ENCODE results near the gene TLCD3A.
A peak's percentile ranks its signal among the peaks of the same experiment; 100 is the strongest.
"Not testable (repeated sequence)": the region's sequence is repeated elsewhere in the genome, so short reads cannot be mapped to it uniquely, and the experiment has no call there.

TLCD3A gene

DNA sequence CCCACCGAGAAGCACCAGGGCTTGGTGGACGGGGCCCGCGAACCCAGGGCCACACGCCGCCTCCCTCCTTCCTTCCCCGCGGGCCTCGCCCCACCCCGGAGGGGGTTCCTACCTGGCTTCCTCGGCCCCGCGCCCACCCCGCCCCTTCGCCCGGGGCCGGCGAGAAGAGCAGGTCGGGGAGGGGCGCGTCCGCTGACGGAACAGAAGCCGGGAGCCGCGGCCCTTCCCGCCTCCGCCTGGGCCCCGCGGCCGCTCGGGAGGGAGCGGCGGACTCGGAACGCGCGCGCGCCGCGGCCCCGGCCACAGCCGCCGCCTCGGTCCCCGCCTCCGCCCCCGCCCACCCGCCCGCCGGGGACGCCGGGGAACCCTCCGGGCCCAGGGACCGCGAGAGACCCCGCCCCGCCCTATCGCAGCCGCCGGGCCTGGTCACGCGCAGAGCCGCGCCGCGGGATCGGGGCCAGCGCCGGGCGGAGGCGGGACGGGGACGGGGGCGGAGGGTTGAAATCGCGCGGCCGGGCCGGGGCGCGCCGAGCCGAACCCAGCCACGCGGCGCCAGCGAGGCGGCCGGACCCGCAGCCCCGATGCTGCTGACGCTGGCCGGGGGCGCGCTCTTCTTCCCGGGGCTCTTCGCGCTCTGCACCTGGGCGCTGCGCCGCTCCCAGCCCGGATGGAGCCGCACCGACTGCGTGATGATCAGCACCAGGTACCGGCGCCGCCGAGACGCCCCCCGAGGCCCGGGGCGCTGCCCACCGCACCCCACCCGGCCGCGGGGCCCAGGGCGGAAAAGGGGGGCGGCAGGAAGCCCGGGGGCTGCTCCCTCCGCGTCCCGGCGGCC lies at the start of gene TLCD3A:
TSS of gene TLCD3A (plus strand) at position 530 of the 835 bp plus-strand sequence. CDS start at position 582, 52 bp downstream.
- DNase-seq: peak; percentile 44

DNA sequence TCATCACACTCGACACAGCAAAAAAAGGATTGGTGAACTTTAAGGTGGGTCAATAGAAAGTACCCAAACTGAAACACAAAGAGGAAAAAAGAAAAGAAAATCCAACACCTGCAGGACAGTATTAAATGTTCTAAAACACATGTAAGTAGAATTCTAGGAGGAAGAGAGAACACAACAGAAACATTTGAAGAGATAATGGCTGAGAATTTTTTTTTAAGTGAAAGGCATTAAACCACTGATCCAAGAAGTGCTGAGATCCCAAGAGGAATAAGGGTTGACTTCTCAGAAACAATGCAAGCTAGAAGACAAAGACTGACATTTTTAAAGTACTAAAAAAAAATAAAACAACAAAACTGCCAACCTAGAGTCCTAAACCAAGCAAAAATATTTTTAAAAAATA lies 49.4 kb upstream of the TLCD3A start:
- no peak for DNase-seq

DNA sequence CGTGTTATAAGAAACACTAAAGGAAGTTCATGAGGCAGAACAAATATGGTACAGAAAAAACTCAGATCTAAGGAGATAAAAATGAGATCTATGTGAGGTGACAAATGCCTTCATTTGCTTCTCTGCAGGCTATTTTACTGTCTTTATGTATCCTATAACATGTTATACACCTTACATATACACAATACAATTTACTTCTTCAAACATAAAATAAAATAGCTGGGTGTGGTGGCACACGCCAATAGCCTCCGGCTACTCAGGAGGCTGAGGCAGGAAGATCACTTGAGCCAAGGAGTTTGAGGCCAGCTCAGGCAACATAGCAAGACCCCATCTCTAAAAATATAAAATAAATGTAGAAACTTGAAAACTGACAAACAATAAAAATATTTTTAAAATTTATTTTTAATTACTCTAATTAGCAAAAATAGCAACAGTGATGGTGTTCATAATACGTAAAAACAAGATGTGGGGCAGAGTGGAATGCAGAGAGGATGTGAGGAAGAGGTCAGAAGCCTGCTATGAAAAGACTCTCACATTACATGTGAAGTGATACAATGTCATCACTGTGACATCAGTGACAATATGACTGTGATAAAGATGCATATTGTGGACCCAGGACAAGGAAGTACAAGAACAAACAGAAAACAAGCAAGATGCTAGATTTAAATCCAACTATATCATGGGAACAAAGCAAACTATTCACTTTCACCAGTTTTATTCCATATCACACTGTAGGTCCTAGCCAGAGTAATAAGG lies 48.7 kb upstream of the TLCD3A start:
- DNase-seq: no peak

DNA sequence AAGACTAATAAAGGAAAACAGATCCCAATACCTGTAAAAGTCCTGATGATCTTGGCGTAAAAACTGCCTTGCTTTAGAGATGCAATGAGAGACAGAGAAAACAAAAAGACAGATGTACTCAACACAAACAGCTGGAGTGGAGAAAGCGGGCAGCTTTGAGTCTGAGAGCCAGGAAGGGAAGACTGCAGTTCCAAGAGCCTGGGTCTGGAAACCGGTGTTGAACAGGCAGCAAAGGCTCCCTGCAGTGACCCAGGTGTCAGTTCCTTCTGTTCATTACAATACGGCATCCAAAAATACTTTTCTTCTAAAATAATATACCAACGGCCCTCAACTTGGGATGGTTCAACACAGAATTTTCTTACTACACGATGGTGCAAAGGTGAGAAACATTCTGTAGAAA lies 47.4 kb upstream of the TLCD3A start:
- DNase-seq: no peak

DNA sequence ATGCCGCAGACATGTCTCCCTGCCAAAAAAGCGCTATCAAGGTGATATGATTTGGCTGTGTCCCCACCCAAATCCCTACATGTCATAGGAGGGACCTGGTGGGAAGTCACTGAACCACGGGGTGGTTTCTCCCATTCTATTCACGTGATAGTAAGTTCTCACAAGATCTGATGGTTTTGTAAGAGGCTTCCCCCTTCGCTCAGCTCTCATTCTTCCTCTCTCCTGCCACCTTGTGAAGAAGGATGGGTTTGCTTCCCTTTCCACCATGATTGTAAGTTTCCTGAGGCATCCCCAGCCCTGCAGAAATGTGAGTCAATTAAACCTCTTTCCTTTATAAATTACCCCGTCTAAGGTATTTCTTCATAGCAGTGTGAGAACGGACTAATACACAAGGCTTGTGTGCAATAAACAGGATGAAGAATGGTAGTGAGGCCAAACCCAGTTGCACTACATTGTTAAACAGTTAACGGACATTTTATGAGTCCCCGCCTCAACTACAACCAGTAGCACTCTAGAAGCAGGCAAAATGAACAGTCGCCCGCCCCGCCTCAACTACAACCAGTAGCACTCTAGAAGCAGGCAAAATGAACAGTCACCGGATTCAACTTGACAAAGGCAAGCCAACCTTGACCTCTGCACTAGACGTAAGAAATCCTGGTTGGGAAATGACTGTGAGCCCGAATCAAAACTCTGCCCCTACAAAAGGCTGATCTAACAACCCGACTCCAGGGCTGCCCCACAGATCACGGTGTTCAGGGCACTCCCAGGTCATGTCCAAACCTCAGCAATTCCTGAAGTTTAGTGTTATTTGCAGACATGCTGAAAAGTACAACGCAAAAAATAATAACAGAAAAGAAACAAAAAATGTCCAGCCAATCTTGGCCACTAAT lies 44.1 kb upstream of the TLCD3A start:
- DNase-seq: no peak

DNA sequence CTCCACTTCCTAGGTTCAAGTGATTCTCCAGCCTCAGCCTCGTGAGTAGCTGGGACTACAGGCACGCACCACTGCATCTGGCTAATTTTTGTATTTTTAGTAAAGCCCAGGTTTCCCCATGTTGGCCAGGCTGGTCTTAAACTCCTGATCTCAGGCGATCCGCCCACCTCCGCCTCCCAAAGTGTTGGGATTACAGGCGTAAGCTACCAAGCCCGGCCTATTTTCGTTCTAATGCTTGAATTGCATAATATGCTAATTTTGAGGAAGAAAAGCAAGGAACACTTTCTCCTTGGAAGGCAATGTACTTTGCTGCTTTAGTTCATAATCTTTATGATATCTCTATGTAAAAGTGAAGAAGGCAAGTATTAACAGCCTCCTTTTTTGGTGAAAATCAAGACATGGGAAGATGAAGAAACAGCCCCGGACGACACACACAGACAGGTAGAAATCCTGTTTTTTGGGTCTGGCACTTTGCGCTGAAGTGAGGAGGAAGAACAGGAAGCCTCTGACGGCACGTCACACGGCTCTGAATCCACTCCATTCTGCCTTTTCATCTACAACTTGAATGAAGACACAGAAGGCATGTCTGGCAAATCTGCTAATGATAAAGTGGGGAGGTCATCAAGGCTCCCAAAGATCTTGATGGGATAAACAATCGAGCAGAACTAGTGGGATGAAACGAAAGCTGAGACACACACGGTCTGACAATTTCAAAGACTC lies 42.7 kb upstream of the TLCD3A start:
- no peak for DNase-seq

DNA sequence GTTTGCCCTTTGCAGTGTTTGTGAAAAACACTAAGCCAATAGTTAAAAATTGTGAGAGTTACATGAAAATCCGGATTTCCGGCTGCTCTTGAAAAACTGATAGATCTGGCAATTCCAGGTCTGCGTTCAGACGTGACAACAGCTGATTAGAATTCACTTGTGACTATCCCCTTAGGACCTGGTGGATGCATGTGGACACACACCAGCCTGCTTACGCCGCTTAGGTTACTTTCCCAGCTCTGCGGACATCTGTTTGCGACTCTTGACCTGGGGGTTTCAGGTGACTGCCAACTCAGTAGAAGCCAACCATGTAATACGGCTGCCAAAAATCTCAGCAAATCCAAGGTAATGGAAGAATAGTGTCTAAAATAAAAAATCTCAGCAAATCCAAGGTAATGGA lies 42.0 kb upstream of the TLCD3A start:
- no peak for DNase-seq

DNA sequence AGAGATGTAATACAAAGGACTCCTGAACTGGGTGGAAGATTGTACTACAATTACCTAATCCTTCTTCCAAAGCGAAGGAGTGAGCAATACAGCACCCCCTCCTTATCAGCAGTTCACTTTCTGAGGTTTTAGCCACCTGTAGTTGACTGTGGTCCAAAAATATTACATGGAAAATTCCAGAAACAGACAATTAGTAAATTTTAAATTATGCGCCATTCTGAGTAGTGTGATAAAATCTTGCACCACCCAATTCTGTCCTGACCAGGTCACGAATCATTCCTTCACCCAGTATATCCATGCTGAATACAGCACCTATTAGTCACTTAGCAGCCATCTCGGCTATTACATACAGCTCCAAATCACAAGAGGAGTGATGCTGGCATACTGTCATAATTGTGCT lies 41.0 kb upstream of the TLCD3A start:
- DNase-seq: no peak

DNA sequence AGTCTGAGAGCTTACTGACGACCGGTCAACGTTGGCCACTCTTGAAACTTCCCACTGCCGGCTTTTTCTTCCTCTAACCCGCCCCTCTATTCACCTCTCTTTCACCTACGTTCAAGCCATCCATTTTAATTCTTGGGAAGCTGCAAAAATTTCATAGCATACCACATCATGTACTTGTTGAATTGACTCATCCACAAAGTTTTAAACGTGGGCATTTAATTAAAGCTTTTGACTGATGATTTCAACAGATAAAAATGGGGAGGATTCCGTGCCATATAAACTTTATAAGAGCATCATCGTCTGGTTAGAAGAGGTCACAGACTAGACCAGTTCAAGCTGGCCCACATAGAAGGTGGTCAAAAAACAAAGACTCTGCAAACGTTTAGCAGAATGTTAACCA lies 40.3 kb upstream of the TLCD3A start:
- no peak for DNase-seq

DNA sequence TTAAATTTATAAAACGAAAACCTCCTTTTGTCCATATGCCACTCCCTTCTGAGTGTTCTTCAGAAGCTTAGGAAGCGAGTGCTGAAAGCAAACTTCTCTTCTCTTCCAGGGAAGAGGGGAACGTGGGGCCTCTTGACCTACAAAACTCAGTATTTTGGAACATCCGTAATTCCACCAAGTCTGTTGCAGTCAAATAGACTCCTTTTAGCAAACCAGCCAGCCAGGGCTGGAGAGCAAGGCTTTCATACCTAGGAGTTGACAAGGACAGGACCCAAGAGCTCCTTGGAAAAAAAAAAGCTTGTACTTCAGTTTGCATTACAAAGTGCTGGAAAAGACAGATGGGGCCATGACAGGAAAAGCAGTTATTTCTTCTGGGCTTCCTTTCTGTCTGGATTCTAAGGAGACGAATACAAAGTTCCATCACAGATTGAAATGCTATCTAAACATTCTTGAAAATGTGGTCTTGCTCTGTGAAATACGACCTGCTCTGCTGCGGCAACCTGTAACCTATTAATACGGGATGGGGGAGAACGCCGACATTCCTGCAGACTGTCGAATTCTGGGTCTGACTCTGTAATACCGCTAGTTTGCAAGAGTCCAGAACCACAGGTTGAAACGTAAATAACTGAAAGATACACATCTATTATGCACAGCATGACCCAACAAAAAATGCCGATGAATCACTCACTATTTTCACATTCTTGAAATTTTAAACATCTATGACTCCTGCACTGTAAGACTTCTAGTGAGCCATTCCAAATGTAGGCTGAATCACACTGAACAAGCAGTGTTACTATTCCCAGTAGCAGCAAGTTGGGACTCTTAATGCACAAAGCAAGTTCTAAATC lies 38.4 kb upstream of the TLCD3A start:
- no peak for DNase-seq

DNA sequence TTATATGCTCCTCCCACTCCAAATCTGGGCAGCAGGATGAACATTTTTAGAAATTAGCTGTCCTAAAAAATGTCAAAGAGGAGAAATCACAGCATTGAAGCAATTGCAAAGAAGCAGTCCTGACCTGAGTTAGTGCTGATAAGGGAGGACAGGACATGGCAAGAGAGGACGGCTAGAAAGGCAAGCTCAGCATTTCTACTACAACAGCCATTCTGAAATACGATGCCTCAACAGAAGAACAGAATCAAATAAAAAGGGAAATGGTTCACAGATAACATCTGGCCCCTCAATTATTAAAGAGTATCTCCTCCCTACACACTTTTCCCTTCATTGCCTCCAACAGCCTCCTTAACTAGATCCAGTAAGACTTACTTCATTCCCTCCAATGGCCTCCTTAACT lies 36.0 kb upstream of the TLCD3A start:
- no peak for DNase-seq

DNA sequence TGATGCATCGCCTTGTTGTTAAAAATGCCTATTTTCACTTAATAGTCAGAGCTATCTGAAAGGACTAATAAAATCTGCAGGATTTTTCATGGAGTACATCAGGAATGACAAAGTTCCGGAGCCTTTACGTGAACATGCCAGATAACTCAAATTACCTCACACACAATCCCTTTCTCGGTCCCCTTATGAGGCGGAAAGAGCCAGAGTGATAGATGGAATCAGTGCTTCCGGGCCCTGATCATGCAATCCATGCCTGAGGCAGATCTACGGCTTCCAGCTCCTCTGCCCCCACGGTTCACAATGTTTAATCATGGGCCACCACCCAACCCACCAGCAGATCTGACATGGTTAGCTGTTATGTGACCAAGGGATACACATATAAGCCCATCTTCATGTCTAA lies 34.7 kb upstream of the TLCD3A start:
- DNase-seq: no peak

DNA sequence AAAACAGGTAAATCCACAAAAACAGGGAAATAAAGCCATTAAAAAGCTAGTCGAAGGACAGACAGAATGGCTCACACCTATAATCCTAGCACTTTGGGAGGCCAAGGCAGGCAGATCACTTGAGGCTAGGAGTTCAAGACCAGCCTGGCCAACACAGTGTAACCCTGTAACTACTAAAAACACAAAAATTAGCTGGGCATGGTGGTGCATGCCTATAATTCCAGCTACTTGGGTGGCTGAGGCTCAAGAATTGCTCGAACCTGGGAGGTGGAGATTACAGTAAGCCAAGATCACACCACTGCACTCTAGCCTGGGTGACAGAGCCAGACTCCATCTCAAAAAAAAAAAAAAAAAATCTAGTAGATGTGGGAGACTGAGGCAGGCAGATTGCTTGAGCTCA lies 34.3 kb upstream of the TLCD3A start:
- DNase-seq: not testable (repeated sequence)

DNA sequence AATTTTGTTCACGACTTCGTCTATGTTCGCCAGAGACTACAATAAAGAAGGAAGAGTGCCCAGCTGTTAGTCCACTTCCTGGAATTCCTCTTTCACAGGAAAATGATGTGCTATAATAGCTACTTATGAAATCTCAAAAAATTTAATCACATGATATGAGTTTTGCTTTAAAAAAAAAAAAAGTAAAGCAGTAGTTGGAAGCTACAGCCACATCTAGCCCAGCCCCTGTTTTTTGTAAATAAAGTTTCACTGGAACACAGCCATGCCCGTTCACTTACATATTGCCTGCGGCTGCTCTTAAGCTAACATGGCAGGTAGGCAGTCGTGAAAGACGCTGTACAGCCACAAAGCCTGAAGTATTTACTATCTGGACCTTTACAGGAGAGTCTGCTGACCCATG lies 33.1 kb upstream of the TLCD3A start:
- DNase-seq: no peak

DNA sequence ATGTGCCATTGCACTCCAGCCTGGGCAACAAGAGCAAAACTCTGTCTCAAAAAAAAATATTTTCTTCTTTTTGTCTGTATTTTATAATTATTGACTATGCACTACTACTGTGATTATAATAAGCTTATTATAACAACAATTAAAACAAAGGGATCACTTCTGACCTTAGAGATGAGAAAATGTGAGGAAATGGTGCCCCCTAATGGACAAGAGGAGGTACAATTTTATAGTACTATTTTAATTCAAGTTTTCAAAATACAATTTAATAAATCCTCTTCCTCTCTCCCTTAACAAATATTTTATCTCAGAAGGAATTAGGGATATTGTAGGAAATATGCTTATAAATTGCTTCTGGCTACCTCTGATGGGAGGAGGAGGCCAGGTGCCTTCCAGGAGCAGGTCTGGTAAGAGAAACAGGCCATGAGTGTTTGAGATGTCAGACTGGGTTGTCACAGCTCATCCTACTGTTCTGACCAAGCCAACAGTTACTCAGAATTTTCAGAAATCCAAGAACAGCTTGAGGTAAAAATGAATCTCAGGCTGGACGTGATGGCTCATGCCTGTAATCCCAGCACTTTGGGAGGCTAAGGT lies 31.8 kb upstream of the TLCD3A start:
- no peak for DNase-seq

DNA sequence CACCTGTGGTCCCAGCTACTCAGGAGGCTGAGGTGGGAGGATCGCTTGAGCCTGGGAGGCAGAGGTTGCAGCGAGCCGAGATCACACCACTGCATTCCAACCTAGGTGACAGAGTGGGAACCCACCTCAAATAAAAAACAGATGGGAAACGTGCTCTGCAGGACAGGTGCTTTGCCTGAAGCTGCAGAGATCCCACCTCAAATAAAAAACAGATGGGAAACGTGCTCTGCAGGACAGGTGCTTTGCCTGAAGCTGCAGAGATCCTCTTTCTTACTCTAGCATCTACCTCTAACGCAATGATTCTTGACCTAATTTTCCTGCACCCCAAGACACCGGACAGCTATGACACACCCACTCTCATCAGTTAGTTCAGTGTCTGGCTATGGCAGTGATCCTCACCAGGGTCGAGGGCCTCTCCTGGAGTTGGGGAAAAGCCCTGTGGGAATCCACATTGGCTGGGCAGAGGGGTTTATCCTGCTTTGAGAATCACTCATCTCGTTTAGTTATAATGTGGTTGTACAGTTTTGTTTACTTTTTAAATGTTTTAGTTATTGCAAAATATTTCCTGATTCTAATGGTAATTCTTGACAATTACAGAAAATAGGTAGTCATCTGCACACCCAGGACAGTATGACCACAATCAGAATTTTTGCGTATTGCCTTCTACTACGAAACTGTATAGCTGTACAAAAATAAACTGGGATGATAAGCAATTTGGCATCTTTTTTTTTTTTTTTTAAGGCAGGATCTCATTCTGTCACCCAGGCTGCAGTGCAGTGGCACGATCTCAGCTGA lies 29.1 kb upstream of the TLCD3A start:
- DNase-seq: no peak

DNA sequence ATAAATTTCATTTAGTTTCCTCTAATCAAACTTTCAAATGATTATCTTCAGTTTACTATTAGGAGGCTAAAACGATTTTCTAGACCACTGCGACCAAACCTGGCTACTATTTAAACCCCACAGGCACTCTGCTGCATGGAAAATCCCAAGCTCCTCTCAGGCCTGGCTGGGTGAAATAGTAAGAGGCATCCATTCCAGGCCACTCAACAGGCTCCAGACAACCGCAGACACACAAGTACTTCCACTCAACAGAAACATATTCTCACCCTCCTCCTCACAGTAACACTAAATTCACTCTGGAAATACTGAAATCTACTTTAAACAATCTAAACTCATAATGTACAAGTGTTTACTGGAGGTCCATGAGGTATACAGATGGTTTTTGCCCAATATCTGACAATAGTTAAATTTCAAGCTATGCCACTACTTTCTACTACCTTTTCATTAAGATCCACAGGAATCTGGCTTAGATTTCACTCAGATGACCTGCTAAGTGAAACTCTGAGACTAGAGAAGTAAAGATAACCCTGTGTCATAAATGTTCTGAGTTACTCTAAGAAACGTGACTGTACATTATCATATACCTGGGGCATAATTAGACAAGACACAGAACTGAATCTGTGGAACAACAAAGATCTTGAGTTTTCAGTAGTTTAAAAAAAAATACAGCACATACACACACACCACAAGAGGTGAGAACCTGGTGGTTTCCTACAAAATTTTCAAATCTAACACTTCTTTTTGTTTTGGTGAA lies 28.1 kb upstream of the TLCD3A start:
- no peak for DNase-seq

DNA sequence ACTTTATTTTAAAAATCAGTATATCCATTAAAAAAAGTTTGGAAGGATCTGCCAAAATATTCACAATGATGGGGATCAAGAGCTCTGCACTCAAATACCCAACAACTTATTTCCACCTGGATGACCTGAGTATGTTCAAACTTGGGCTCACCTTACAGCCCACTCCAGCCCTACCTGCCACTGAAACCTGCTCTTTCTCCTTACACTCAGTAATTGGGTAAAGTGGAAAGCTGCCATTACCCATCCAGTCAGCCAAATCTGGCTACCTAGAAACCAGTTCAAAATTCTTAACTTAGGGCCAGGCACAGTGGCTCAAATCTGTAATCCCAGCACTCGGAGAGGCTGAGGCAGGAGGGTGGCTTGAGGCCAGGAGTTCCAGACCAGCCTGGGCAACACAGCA lies 27.4 kb upstream of the TLCD3A start:
- DNase-seq: no peak

DNA sequence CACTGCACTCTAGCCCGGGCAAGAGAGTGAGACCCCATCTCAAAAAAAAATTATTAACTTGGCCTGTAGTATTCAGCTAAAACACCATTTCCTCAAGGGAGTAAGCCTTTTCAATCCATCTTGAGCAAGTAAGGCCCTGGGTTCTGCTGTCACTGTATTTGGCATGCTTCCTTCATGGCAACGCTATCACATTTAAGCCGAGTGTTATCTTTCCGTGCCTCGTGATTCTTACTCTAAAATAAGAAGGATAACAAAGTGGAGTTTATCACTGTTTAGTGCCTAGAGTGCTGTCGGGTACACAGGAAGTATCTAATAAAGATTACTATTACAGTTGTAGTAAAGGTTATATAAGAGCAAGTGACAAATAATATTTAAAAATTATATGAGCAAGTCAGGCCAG lies 26.5 kb upstream of the TLCD3A start:
- DNase-seq: no peak

DNA sequence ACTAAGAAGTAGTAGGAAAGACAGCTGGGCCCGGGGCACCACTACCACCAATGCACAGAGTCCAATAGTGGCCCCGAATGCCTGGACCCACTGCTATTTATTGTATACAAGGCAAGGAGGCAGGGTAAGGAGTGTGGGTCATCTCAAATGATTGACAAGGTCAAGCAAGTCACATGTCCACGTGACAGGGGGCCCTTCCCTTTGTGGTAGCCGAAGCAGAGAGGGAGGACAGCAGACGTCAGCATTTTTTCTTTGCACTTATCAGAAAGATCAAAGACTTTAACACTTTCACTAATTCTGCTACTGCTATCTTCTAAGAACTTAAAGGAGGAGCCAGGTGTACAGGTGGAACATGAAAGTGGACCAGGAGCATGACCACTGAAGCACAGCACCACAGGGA lies 24.3 kb upstream of the TLCD3A start:
- DNase-seq: no peak
